GM23248 (cell line): ENCODE results near the gene TPO. TPM values are rescaled to one million over a fixed set of nuclear protein-coding genes. Genes with fewer than 3 reads are reported as not detected.

ENCODE experiments used
- DNase-seq: peaks from one replicate; pipeline ENCODE4 v3.0.0-alpha.2; 2015
- H2AFZ ChIP-seq: fragments of 200-600 bp; sonication (generic); 2 replicates; pipeline ENCODE4 v1.6.1; 2016; ENCODE audit warnings: antibody characterized with exemption
- H3F3A ChIP-seq: fragments of 200-600 bp; sonication (generic); 2 replicates; pipeline ENCODE4 v1.6.1; 2016; ENCODE audit warnings: mild to moderate bottlenecking, antibody characterized with exemption, mixed run types; ENCODE audit not compliant: insufficient read depth
- H3K27ac ChIP-seq: fragments of 200-600 bp; sonication (generic); 2 replicates; pipeline ENCODE4 v1.5.1; 2016; ENCODE audit warnings: mild to moderate bottlenecking
- H3K27me3 ChIP-seq: fragments of 200-600 bp; sonication (generic); replicated peaks from 2 replicates; pipeline ENCODE4 v1.6.1; 2016; ENCODE audit warnings: mild to moderate bottlenecking; ENCODE audit not compliant: insufficient read depth
- H3K36me3 ChIP-seq: fragments of 200-600 bp; sonication (generic); 2 replicates; pipeline ENCODE4 v1.6.1; 2016; ENCODE audit warnings: low read depth, mild to moderate bottlenecking
- H3K4me1 ChIP-seq: fragments of 200-600 bp; sonication (generic); 2 replicates; pipeline ENCODE4 v1.6.1; 2016; ENCODE audit warnings: mild to moderate bottlenecking; ENCODE audit not compliant: insufficient read depth
- H3K4me2 ChIP-seq: fragments of 200-600 bp; sonication (generic); one replicate; pipeline ENCODE4 v1.6.1; 2016; ENCODE audit warnings: mild to moderate bottlenecking; ENCODE audit not compliant: unreplicated experiment
- H3K4me3 ChIP-seq: fragments of 200-600 bp; sonication (generic); 2 replicates; pipeline ENCODE4 v1.5.1; 2016; ENCODE audit warnings: mild to moderate bottlenecking
- H3K79me2 ChIP-seq: fragments of 200-600 bp; sonication (generic); 2 replicates; pipeline ENCODE4 v1.6.1; 2016; ENCODE audit warnings: mild to moderate bottlenecking; ENCODE audit not compliant: insufficient read depth
- H3K9ac ChIP-seq: fragments of 200-600 bp; sonication (generic); 2 replicates; pipeline ENCODE4 v1.6.1; 2016; ENCODE audit warnings: mild to moderate bottlenecking
- H3K9me2 ChIP-seq: fragments of 200-600 bp; sonication (generic); 2 replicates; pipeline ENCODE4 v1.6.1; 2016; ENCODE audit warnings: mixed run types, mild to moderate bottlenecking, moderate library complexity; ENCODE audit not compliant: insufficient read depth
- H3K9me3 ChIP-seq: fragments of 200-600 bp; sonication (generic); one replicate; pipeline ENCODE4 v1.6.1; 2017; ENCODE audit warnings: low read depth
- H4K20me1 ChIP-seq: fragments of 200-600 bp; sonication (generic); 2 replicates; pipeline ENCODE4 v1.6.0; 2016; ENCODE audit not compliant: insufficient read depth
- EZH2 ChIP-seq: fragments of 200-600 bp; sonication (generic); IDR thresholded peaks from 2 replicates; pipeline ENCODE4 v1.6.1; 2018; ENCODE audit warnings: antibody characterized with exemption, mild to moderate bottlenecking; ENCODE audit not compliant: insufficient read depth, poor library complexity, severe bottlenecking
- EZH2phosphoT487 ChIP-seq: fragments of 200-600 bp; sonication (generic); IDR thresholded peaks from 2 replicates; pipeline ENCODE4 v1.6.1; 2018; ENCODE audit warnings: antibody characterized with exemption, moderate library complexity, mild to moderate bottlenecking, low read depth; ENCODE audit not compliant: insufficient read depth
- WGBS, 2 experiments: methylation state at CpG; one replicate each; pipeline ENCODE4 v1.1.6; 2015 to 2017; ENCODE audit warnings: low lambda C conversion rate in 2 of 2, low coverage in 1 of 2; ENCODE audit errors: missing lambda C conversion rate in 2 of 2; 5-methylcytosine and 5-hydroxymethylcytosine counted together
- in situ Hi-C: fragments of 300-500 bp; cut with MboI; formaldehyde crosslinking; loops from 2 replicates; pipeline ENCODE4 v1.15.0; 2020
- polyA plus RNA-seq: library from polyadenylated mRNA; unstranded; fragments of >200 nt; fragmentation: Nextera tagmentation; extraction: Ambion mirVana; gene quantifications from 2 replicates; pipeline ENCODE4 v1.2.1, GENCODE V29; 2016
- total RNA-seq: library from RNA; depleted of rRNA; stranded (reverse); fragments of >200 nt; shearing (Covaris generic); gene quantifications from 2 replicates; pipeline ENCODE4 v1.2.3, GENCODE V29; 2014

Gene TPO
- total and polyA plus RNA-seq, 2 experiments from 2014 or later = not detected

DNA sequence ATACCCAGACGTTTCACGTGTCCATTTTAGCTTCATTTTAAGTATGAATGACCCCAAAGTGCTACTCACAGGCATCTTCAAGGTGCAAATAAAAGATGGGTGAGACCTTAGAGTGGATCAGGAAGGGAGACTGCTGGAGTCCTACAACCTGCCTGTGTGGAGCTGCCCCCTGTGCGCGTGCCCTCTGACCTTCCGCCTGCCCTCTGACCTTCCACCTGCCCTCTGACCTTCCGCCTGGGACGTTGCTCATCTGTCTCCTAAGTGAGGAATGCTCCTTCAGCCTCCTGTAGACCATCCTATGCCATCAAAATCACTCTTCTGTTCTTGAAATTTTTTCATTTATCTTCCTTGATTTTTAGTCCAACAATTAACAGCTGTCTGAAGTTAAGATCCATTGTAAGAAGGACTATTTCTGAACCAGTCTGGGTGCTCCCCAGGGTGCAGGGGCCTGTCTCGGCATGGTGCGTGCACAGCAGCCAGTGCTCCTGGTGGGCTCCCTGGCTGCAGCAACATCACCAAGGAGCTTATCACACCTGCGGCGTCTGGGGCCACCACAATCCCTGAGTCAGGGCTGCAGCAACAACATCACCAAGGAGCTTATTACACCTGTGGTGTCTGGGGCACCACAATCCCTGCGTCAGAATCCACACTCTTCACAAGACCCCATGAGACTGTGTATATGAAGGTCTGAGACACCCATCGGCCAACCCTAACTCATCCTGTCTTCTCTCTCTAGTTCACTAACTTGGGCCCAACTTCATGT is 86.0 kb downstream of the TPO start:
- no peak overlapping the region for H3K4me3 ChIP-seq
- no peak overlapping the region for H3K9ac ChIP-seq
- WGBS, 2 experiments = 60 to 63% methylated on average over 13 of the region's 13 CpGs
- TF ChIP-seq EZH2phosphoT487 (no peak), EZH2 (no peak)
- H3K27ac ChIP-seq = no peak overlapping the region
- in situ Hi-C loops = no loop called here
- DNase-seq = no peak
- no peaks in the 10 kb centered on the region for H3K4me1 ChIP-seq
- no peaks in the 10 kb centered on the region for H3F3A ChIP-seq
- H2AFZ ChIP-seq = no peak overlapping the region
- no peaks in the 10 kb centered on the region for H3K36me3 ChIP-seq
- no peak overlapping the region for H3K4me2 ChIP-seq
- H3K9me2 ChIP-seq = no peaks in the 10 kb centered on the region
- peaks cover 10% of the 10 kb centered on the region; the same call in 1 of the 2 replicates for H3K27me3 ChIP-seq
- no peaks in the 10 kb centered on the region for H3K9me3 ChIP-seq
- H4K20me1 ChIP-seq = no peaks in the 10 kb centered on the region
- no peaks in the 10 kb centered on the region for H3K79me2 ChIP-seq

DNA sequence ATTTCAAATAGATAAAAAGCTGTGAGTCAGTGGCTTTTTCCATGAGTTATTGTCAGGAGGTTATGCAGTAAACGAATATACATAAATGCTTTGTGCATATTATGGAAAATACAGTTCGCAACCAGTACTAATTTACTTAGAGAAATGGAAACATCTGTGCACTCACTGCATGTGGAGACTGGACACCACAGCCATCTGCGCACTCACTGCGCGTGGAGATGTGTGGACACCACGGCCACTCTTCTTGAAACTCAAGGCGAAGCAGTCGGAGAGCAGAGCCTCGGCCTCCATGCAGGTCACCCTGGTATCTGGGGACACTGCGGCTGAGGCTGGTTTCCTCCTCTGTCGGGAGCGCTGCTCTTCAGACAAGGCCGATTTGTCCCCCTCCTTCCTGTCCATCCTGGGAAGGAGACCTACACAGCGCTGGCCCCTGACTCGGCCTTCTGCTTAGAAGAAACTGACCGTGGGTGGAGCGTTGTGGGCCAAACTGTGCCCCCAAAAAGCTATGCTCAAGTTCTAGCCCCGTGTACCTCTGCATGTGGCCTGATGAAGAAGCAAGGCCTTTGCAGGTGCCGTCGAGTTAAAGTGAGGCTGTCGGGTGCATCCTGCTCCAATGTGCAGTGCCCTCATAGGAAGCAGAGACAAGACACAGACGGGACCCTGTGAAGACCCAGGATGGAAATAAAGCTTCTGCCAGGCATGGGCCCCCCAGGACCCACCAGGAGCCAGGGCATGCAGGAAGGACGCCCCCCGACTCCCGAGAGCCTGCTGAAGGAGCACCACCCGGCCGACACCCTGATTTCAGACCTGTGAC is 88.0 kb downstream of the TPO start:
- no peak overlapping the region for H3K9ac ChIP-seq
- peaks cover 5% of the 10 kb centered on the region; the same call in 1 of the 2 replicates for H3K27me3 ChIP-seq
- H3K9me3 ChIP-seq = no peaks in the 10 kb centered on the region
- H2AFZ ChIP-seq = no peak overlapping the region
- H3K27ac ChIP-seq = no peak overlapping the region
- TF ChIP-seq EZH2 (no peak), EZH2phosphoT487 (no peak)
- no peaks in the 10 kb centered on the region for H3F3A ChIP-seq
- H3K4me2 ChIP-seq = no peak overlapping the region
- H3K79me2 ChIP-seq = no peaks in the 10 kb centered on the region
- no peak for DNase-seq
- in situ Hi-C loops = no loop called here
- H3K4me1 ChIP-seq = no peaks in the 10 kb centered on the region
- no peaks in the 10 kb centered on the region for H3K36me3 ChIP-seq
- 60 to 64% methylated on average over 27 of the region's 27 CpGs for WGBS, 2 experiments
- H3K4me3 ChIP-seq = no peak overlapping the region
- no peaks in the 10 kb centered on the region for H4K20me1 ChIP-seq
- no peaks in the 10 kb centered on the region for H3K9me2 ChIP-seq

DNA sequence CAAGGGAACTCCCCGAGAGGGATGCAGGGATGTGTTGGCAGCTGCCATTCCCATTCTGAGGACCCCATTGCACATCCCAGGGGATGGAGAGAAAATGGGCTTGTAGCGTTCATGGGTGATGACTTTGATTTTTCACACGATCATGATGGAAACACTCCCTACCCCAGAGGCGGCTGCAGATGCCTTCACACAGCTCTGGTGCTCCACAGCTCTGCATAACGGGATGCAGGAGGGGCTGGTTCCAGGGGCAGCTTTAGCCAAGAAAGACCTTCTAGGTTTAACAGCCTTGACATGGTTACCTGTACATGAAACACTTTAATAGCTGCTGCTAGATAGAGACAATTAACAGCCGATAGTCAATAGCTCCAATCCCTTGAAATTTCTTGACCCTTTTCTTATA is 88.7 kb downstream of the TPO start:
- H4K20me1 ChIP-seq = no peaks in the 10 kb centered on the region
- H3K79me2 ChIP-seq = no peaks in the 10 kb centered on the region
- H3K27me3 ChIP-seq = peaks cover 5% of the 10 kb centered on the region; the same call in 1 of the 2 replicates
- H3K36me3 ChIP-seq = no peaks in the 10 kb centered on the region
- no peaks in the 10 kb centered on the region for H3K4me1 ChIP-seq
- H3F3A ChIP-seq = no peaks in the 10 kb centered on the region
- no peak overlapping the region for H3K4me3 ChIP-seq
- no peaks in the 10 kb centered on the region for H3K9me3 ChIP-seq
- H2AFZ ChIP-seq = no peak overlapping the region
- DNase-seq = no peak
- no peak overlapping the region for H3K4me2 ChIP-seq
- WGBS, 2 experiments = 34 to 35% methylated on average over 6 of the region's 6 CpGs
- no peak for TF ChIP-seq EZH2
- TF ChIP-seq EZH2phosphoT487 = no peak
- in situ Hi-C loops = no loop called here
- H3K9me2 ChIP-seq = no peaks in the 10 kb centered on the region
- H3K27ac ChIP-seq = no peak overlapping the region
- H3K9ac ChIP-seq = no peak overlapping the region

DNA sequence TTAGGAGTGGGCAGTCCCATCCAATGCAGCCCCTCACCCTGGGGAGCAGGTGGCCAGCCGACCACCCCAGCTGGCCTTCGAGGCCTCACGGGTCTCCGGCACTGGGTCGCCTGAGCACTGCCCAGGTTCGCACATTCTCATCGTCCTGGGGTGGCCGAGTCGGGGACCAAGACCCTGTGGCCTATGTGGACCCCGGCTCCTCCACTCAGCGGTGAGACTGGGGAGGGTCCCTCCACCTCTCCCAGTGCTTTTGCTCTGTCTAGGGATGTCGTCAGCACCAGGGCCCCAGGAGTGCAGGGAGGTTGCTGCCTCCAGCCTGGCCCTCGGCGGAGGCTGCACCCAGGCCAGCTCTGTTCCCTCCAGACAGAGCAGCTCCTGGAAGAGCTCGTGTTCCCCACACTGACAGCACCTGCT is 89.6 kb downstream of the TPO start:
- WGBS, 2 experiments = 64 to 69% methylated on average over 14 to 15 of the region's 15 CpGs

More for the DNA sequence above, 89.6 kb downstream of the TPO start:
- Histone ChIP-seq H3K9ac (no peak overlapping the region), H3K36me3 (no peaks in the 10 kb centered on the region), H3K4me1 (no peaks in the 10 kb centered on the region), H3K79me2 (no peaks in the 10 kb centered on the region), H4K20me1 (no peaks in the 10 kb centered on the region), H3K4me3 (no peak overlapping the region), H3K27me3 (peaks cover 5% of the 10 kb centered on the region; the same call in 1 of the 2 replicates), H3F3A (no peaks in the 10 kb centered on the region), H3K9me3 (no peaks in the 10 kb centered on the region), H3K9me2 (no peaks in the 10 kb centered on the region), H2AFZ (no peak overlapping the region), H3K4me2 (no peak overlapping the region), H3K27ac (no peak overlapping the region)
- TF ChIP-seq EZH2phosphoT487 (no peak), EZH2 (no peak)
- in situ Hi-C loops = no loop called here
- no peak for DNase-seq
